Breast epithelium (tissue), 4 donors: ENCODE measurements around the gene GPR75. TPM values are rescaled to one million over a fixed set of nuclear protein-coding genes. Genes with fewer than 3 reads are reported as not detected.
"Not testable (repeated sequence)": the region's sequence is repeated elsewhere in the genome, so short reads cannot be mapped to it uniquely, and the experiment has no call there.

Source experiments
- DNase-seq, 2 donors: peaks; one replicate each; pipeline ENCODE4 v3.0.0-alpha.2; 2019; ENCODE audit warnings: low spot score in 2 of 2
- H3K27ac ChIP-seq, 2 donors: fragments of 200-600 bp; sonication (generic) in 1 of 2; one replicate each; pipeline ENCODE4 v1.5.1; 2016 to 2019; ENCODE audit warnings: mild to moderate bottlenecking in 1 of 2
- H3K27me3 ChIP-seq, 2 donors: fragments of 200-600 bp; sonication (generic) in 1 of 2; one replicate each; pipeline versions ENCODE4 v1.5.1 to v1.6.0; 2017 to 2019; ENCODE audit warnings: control low read depth in 1 of 2, mild to moderate bottlenecking in 1 of 2
- H3K36me3 ChIP-seq: fragments of 200-600 bp; one replicate; pipeline ENCODE4 v1.5.1; 2019
- H3K4me1 ChIP-seq, 2 donors: fragments of 200-600 bp; sonication (generic); one replicate each; pipeline ENCODE4 v1.5.1; 2016 to 2019; ENCODE audit warnings: control low read depth in 1 of 2
- H3K4me3 ChIP-seq, 3 donors: fragments of 200-600 bp; sonication (generic); 1 replicate in 2 of 3; 2 replicates in 1 of 3; pipeline ENCODE4 v1.5.1; 2016 to 2019; ENCODE audit warnings: mild to moderate bottlenecking in 3 of 3, moderate library complexity in 2 of 3
- H3K9me3 ChIP-seq, 2 donors: fragments of 200-600 bp; sonication (generic) in 1 of 2; one replicate each; pipeline ENCODE4 v1.5.1; 2016 to 2019; ENCODE audit warnings: control low read depth in 1 of 2
- CTCF ChIP-seq, 3 donors: fragments of 450-650 bp; IDR thresholded peaks; one replicate each; pipeline ENCODE4 v1.5.1; 2016 to 2017; ENCODE audit warnings: antibody characterized with exemption in 3 of 3, mild to moderate bottlenecking in 3 of 3, moderate library complexity in 3 of 3
- POLR2A ChIP-seq: fragments of 450-650 bp; IDR thresholded peaks from one replicate; pipeline ENCODE4 v1.6.1; 2016; ENCODE audit warnings: antibody characterized with exemption, mild to moderate bottlenecking, moderate library complexity
- POLR2AphosphoS5 ChIP-seq, 3 donors: sonication (generic); formaldehyde crosslinking; IDR thresholded peaks; one replicate each; pipeline ENCODE4 v1.6.1; 2017; ENCODE audit warnings: antibody characterized with exemption in 3 of 3
- intact Hi-C: fragments of 100-400 bp; cut with DNase I; formaldehyde crosslinking; loops from one replicate; pipeline ENCODE4 v1.15.1; 2023; ENCODE audit warnings: low total_unique reads
- total RNA-seq, 3 donors: library from RNA; depleted of rRNA; stranded (reverse); fragments of >200 nt; gene quantifications; one replicate each; pipeline ENCODE4 v1.1.0, GENCODE V29; 2016

The GPR75 gene
- total RNA-seq, 3 donors from 2014 or later, result 3.2 to 11.3 (median 4.9) TPM

- TF ChIP-seq CTCF (IDR thresholded peaks at IDR 0.05) (no peak), POLR2A (no peak), POLR2AphosphoS5 (IDR thresholded peaks at IDR 0.05) (no peak)
- H3K9me3 ChIP-seq, result no peaks in the 10 kb centered on the region
- no peak overlapping the region for H3K4me3 ChIP-seq
- H3K27ac ChIP-seq, result no peak overlapping the region
- no peaks in the 10 kb centered on the region for H3K27me3 ChIP-seq
- no peak for DNase-seq
- no peaks in the 10 kb centered on the region for H3K36me3 ChIP-seq
- intact Hi-C loops, result no loop called here
- H3K4me1 ChIP-seq, result no peaks in the 10 kb centered on the region
These were observed 5.1 kb downstream of the GPR75 start for GRCh38 chr2:53854678-53855077.

- TF ChIP-seq POLR2A, result no peak
- TF ChIP-seq CTCF (IDR thresholded peaks at IDR 0.05), result no peak
- no peak for TF ChIP-seq POLR2AphosphoS5 (IDR thresholded peaks at IDR 0.05)
- Histone ChIP-seq H3K27me3 (no peaks in the 10 kb centered on the region), H3K4me3 (no peak overlapping the region), H3K36me3 (no peaks in the 10 kb centered on the region), H3K4me1 (no peaks in the 10 kb centered on the region), H3K9me3 (no peaks in the 10 kb centered on the region), H3K27ac (no peak overlapping the region)
- DNase-seq, result no peak
- intact Hi-C loops, result no loop called here
These were observed 7.2 kb downstream of the GPR75 start for GRCh38 chr2:53852532-53852931.

- intact Hi-C loops, result not testable (repeated sequence)
These were observed 8.6 kb downstream of the GPR75 start for GRCh38 chr2:53851052-53851757.

DNA sequence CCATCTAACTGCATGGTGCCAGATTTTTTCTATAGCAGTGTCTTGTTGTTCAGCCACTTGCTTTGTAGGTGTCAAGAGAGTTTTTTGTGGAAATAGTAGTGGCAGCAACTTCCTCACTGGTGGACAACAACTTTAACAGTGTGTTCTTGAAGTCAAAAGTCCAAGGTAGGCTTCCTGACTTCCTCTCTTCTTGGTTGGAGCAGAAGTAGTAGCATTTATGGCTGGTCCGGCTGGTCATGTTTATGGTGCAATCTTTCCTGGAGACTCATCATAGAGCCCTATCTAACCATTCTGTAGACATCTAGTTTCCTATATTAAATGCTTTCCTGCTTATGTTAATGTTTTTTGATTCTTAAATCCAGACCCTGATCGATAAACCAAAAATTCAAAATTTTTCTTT is 11.7 kb downstream of the GPR75 start:
- H3K36me3 ChIP-seq, result no peaks in the 10 kb centered on the region
- no peak for TF ChIP-seq CTCF (IDR thresholded peaks at IDR 0.05)
- no peak for TF ChIP-seq POLR2AphosphoS5 (IDR thresholded peaks at IDR 0.05)
- no peak for TF ChIP-seq POLR2A
- intact Hi-C loops, result no loop called here
- no peaks in the 10 kb centered on the region for H3K4me1 ChIP-seq
- H3K27me3 ChIP-seq, result no peaks in the 10 kb centered on the region
- no peak overlapping the region for H3K27ac ChIP-seq
- H3K4me3 ChIP-seq, result no peak overlapping the region
- no peaks in the 10 kb centered on the region for H3K9me3 ChIP-seq
- DNase-seq, result no peak

More at GRCh38 chr2:53851052-53851757, 8.6 kb downstream of the GPR75 start:
- not testable (repeated sequence) for H3K9me3 ChIP-seq, H3K4me1 ChIP-seq, H3K27ac ChIP-seq, H3K4me3 ChIP-seq, DNase-seq, H3K27me3 ChIP-seq, H3K36me3 ChIP-seq

DNA sequence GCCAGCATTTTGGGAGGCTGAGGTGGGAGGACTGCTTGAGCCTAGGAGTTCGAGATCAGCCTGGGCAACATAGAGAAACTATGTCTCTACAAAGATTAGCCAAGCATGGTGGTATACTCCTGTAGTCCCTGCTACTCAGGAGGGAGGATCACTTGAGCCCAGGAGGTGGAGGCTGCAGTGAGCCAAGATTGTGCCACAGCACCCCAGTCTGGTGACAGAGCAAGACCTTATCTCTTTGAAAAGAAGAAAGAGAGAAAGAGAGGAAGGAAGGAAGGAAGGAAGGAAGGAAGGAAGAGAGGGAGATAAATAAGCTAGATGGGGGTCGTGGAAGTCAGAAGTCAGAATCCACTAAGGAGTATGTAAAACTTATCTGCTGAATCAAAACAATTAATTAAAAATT is 16.2 kb downstream of the GPR75 start:
- intact Hi-C loops, result no loop called here
- Histone ChIP-seq H3K27ac (no peak overlapping the region), H3K27me3 (no peaks in the 10 kb centered on the region), H3K4me1 (no peaks in the 10 kb centered on the region), H3K9me3 (no peaks in the 10 kb centered on the region), H3K4me3 (no peak overlapping the region), H3K36me3 (no peaks in the 10 kb centered on the region)
- TF ChIP-seq POLR2A (no peak), POLR2AphosphoS5 (IDR thresholded peaks at IDR 0.05) (no peak), CTCF (IDR thresholded peaks at IDR 0.05) (no peak)
- no peak for DNase-seq

DNA sequence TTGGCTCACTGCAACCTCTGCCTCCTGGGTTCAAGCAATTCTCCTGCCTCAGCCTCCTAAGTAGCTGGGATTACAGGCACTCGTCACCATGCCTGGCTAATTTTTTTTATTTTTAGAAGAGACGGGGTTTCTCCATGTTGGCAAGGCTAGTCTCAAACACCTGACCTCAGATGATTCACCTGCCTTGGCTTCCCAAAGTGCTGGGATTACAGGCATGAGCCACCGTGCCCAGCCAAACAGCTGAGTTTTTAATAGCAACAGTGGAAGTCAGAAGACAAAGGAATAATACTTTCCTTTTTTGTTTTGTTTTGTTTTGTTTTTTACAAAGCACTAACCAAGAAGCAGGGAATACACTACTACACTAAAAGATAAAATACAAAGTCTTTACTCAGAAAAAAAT is 16.9 kb downstream of the GPR75 start:
- H3K27ac ChIP-seq, result no peak overlapping the region
- no peaks in the 10 kb centered on the region for H3K4me1 ChIP-seq
- no peaks in the 10 kb centered on the region for H3K9me3 ChIP-seq
- no peaks in the 10 kb centered on the region for H3K36me3 ChIP-seq
- H3K4me3 ChIP-seq, result no peak overlapping the region
- no peak for DNase-seq
- H3K27me3 ChIP-seq, result no peaks in the 10 kb centered on the region
- intact Hi-C loops, result no loop called here
- TF ChIP-seq POLR2AphosphoS5 (IDR thresholded peaks at IDR 0.05), result no peak
- TF ChIP-seq CTCF (IDR thresholded peaks at IDR 0.05), result no peak
- TF ChIP-seq POLR2A, result no peak

DNA sequence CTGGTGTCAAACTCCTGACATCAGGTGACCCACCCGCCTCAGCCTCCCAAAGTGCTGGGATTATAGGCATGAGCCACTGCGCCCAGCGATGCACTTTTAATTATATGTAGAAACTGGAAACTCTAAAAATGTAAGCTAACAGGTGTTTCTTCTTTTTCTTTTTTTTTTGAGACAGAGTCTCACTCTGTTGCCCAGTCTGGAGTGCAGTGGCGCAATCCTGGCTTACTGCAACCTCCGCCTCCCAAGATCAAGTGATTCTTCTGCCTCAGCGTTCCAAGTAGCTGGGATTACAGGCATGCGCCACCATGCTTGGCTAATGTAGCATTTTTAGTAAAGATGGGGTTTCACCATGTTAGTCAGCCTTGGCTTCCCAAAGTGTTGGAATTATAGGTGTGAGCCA is 18.1 kb downstream of the GPR75 start:
- intact Hi-C loops, H3K4me3 ChIP-seq, H3K9me3 ChIP-seq, H3K4me1 ChIP-seq, H3K27me3 ChIP-seq, H3K36me3 ChIP-seq, H3K27ac ChIP-seq, DNase-seq: not testable (repeated sequence)
